HepG2 (cell line): ENCODE measurements around the gene ZFPM1. TPM values are rescaled to one million over a fixed set of nuclear protein-coding genes. Genes with fewer than 3 reads are reported as not detected.

Source experiments
- ATAC-seq: fragments of 200-7000 bp; cut with Tn5 transposase; 3 replicates; pipeline ENCODE4 v1.9.1; 2020; ENCODE audit warnings: mild to moderate bottlenecking, moderate library complexity
- BruUV-seq: library from RNA; stranded (reverse); fragments of 400-500 nt; replicated peaks from 2 replicates; lab custom pipeline; 2021; lab: Mats Ljungman, UMichigan
- CTCF ChIA-PET: fragments of 300-600 bp; formaldehyde crosslinking; extraction: SDS; loops from one replicate; lab custom pipeline; 2021; ENCODE audit warnings: low total read pairs, inconsistent platforms, low intra/inter-chr PET ratio; lab: Yijun Ruan, JAX
- POLR2A ChIA-PET: fragments of 350-600 bp; sonication (Branson Sonifier 250); formaldehyde crosslinking; loops from one replicate; lab custom pipeline; 2020; ENCODE audit warnings: antibody characterized with exemption, inconsistent platforms; lab: Yijun Ruan, JAX
- DNase-seq: peaks from one replicate; pipeline ENCODE4 v3.0.0-alpha.2; 2015; ENCODE audit warnings: low spot score
- FAIRE-seq: peaks from 3 replicates; lab custom pipeline; 2011; peaks lifted over from hg19 to GRCh38; lab: Jason Lieb, UNC
- H2AFZ ChIP-seq: one replicate; pipeline ENCODE4 v1.6.1; 2011; ENCODE audit warnings: low read length, inconsistent platforms
- H3K27ac ChIP-seq: fragments of 300-600 bp; 3 replicates; pipeline ENCODE4 v1.8.0; 2011; ENCODE audit warnings: mixed run types, mild to moderate bottlenecking, mixed read lengths, low read length, inconsistent platforms; ENCODE audit not compliant: insufficient read depth; ENCODE audit errors: extremely low read length
- H3K27me3 ChIP-seq, 2 experiments: fragments of 200-600 bp in 1 of 2; 2 replicates in 1 of 2; 3 replicates in 1 of 2; pipeline versions ENCODE4 v1.6.0 to v1.8.0; 2011; ENCODE audit warnings: low read length in 2 of 2, mild to moderate bottlenecking in 2 of 2, moderate library complexity in 2 of 2, inconsistent platforms in 1 of 2; ENCODE audit not compliant: insufficient read depth in 2 of 2, control insufficient read depth in 1 of 2
- H3K36me3 ChIP-seq, 2 experiments: fragments of 200-600 bp in 1 of 2; replicated peaks in 1 of 2; 2 replicates in 1 of 2; 3 replicates in 1 of 2; pipeline versions ENCODE4 v1.5.1 to v1.8.0; 2011; ENCODE audit warnings: low read length in 2 of 2, inconsistent platforms in 1 of 2; ENCODE audit not compliant: insufficient read depth in 2 of 2, control insufficient read depth in 1 of 2
- H3K4me1 ChIP-seq: 2 replicates; pipeline ENCODE4 v1.5.1; 2012; ENCODE audit warnings: low read length, inconsistent platforms; ENCODE audit not compliant: insufficient read depth
- H3K4me2 ChIP-seq: 2 replicates; pipeline ENCODE4 v1.6.0; 2011; ENCODE audit warnings: low read depth, low read length, inconsistent platforms
- H3K4me3 ChIP-seq, 3 experiments: fragments of 200-600 bp in 1 of 3; sonication (generic), shearing (Covaris generic) in 1 of 3; replicated peaks in 1 of 3; 2 replicates each; pipeline ENCODE4 v1.5.1; 2011 to 2016; ENCODE audit warnings: low read length in 3 of 3, inconsistent platforms in 2 of 3, low read depth in 2 of 3, mild to moderate bottlenecking in 2 of 3, control low read depth in 1 of 3, mixed read lengths in 1 of 3; ENCODE audit not compliant: insufficient read depth in 1 of 3
- H3K79me2 ChIP-seq: one replicate; pipeline ENCODE4 v1.6.1; 2011; ENCODE audit warnings: low read length, inconsistent platforms; ENCODE audit not compliant: insufficient read depth
- H3K9ac ChIP-seq: 2 replicates; pipeline ENCODE4 v1.6.0; 2011; ENCODE audit warnings: mild to moderate bottlenecking, low read depth, low read length, inconsistent platforms; ENCODE audit not compliant: insufficient read depth
- H3K9me3 ChIP-seq: 2 replicates; pipeline ENCODE4 v1.5.1; 2012; ENCODE audit warnings: mild to moderate bottlenecking, low read length
- H4K20me1 ChIP-seq: 2 replicates; pipeline ENCODE4 v1.6.0; 2011; ENCODE audit warnings: inconsistent platforms, mild to moderate bottlenecking, low read length, moderate library complexity; ENCODE audit not compliant: insufficient read depth
- CSRNP2 ChIP-seq: sonication (generic); formaldehyde crosslinking; conservative IDR thresholded peaks from 2 replicates; pipeline ENCODE4 v1.8.0; 2022; ENCODE audit warnings: low read depth, missing genetic modification reagents
- ELK4 ChIP-seq: sonication (generic); formaldehyde crosslinking; IDR thresholded peaks from 2 replicates; pipeline ENCODE4 v1.9.0; 2021; ENCODE audit warnings: missing genetic modification reagents, borderline replicate concordance
- FOSL2 ChIP-seq: sonication (generic); formaldehyde crosslinking; IDR thresholded peaks from 2 replicates; pipeline ENCODE4 v1.4.0; 2020; ENCODE audit warnings: missing genetic modification reagents
- GTF2F1 ChIP-seq: fragments of 150-350 bp; IDR thresholded peaks from 2 replicates; pipeline ENCODE4 v1.6.1; 2014; ENCODE audit warnings: low read length
- HMGA1 ChIP-seq: sonication (generic); formaldehyde crosslinking; conservative IDR thresholded peaks from 2 replicates; pipeline ENCODE4 v1.4.0; 2020; ENCODE audit warnings: missing genetic modification reagents
- HNRNPL ChIP-seq: fragments of 200-400 bp; formaldehyde crosslinking; IDR thresholded peaks from 2 replicates; pipeline ENCODE4 v1.6.1; 2017; ENCODE audit warnings: mild to moderate bottlenecking, low read depth, low read length
- MLLT10 ChIP-seq: sonication (generic); formaldehyde crosslinking; IDR thresholded peaks from 2 replicates; pipeline ENCODE4 v1.4.0; 2020; ENCODE audit warnings: missing genetic modification reagents
- MLXIP ChIP-seq: sonication (generic); formaldehyde crosslinking; IDR thresholded peaks from 2 replicates; pipeline ENCODE4 v1.9.0; 2021; ENCODE audit warnings: missing genetic modification reagents, borderline replicate concordance
- NFKB2 ChIP-seq: sonication (generic); formaldehyde crosslinking; IDR thresholded peaks from 2 replicates; pipeline ENCODE4 v1.4.0; 2020; ENCODE audit warnings: missing genetic modification reagents, borderline replicate concordance
- PBX3 ChIP-seq: sonication (generic); formaldehyde crosslinking; IDR thresholded peaks from 2 replicates; pipeline ENCODE4 v1.8.1; 2023; ENCODE audit warnings: missing genetic modification reagents, inconsistent platforms, borderline replicate concordance
- RBM22 ChIP-seq: fragments of 200-400 bp; formaldehyde crosslinking; optimal IDR thresholded peaks from 2 replicates; pipeline ENCODE3; 2017; ENCODE audit warnings: mild to moderate bottlenecking, low read length, moderate library complexity
- RFX1 ChIP-seq: fragments of 450-650 bp; IDR thresholded peaks from 2 replicates; pipeline ENCODE4 v1.6.1; 2017
- RFX3 ChIP-seq: IDR thresholded peaks from 2 replicates; pipeline ENCODE4 v1.6.1; 2016; ENCODE audit warnings: missing biosample characterization, missing genetic modification reagents
- RXRA ChIP-seq: sonication (generic); formaldehyde crosslinking; IDR thresholded peaks from 2 replicates; pipeline ENCODE4 v1.5.1; 2020; ENCODE audit warnings: missing genetic modification reagents
- TEAD2 ChIP-seq: sonication (generic); formaldehyde crosslinking; IDR thresholded peaks from 2 replicates; pipeline ENCODE4 v1.9.0; 2021; ENCODE audit warnings: missing genetic modification reagents
- ZBTB1 ChIP-seq: sonication (generic); formaldehyde crosslinking; IDR thresholded peaks from 2 replicates; pipeline ENCODE4 v1.4.0; 2020; ENCODE audit warnings: missing genetic modification reagents, borderline replicate concordance
- ZNF382 ChIP-seq: sonication (generic); formaldehyde crosslinking; IDR thresholded peaks from 2 replicates; pipeline ENCODE4 v1.5.0; 2020; ENCODE audit warnings: missing genetic modification reagents, mild to moderate bottlenecking, borderline replicate concordance
- ZNF782 ChIP-seq: sonication (generic); formaldehyde crosslinking; IDR thresholded peaks from 2 replicates; pipeline ENCODE4 v1.4.0; 2020; ENCODE audit warnings: missing genetic modification reagents, mild to moderate bottlenecking, borderline replicate concordance
- WGBS: methylation state at CpG from one replicate; pipeline ENCODE4 v1.1.6; 2017; ENCODE audit warnings: low lambda C conversion rate; 5-methylcytosine and 5-hydroxymethylcytosine counted together
- in situ Hi-C: cut with HindIII; loops from 2 replicates; pipeline ENCODE4 v1.10.0; 2017; ENCODE audit warnings: low pct_unique_long_range_greater_than_20kb; ENCODE audit not compliant: extremely low pct_ligation_motif_present
- intact Hi-C: fragments of 100-400 bp; cut with micrococcal nuclease; formaldehyde crosslinking; loops from one replicate; pipeline ENCODE4 v1.10.0; 2022; ENCODE audit not compliant: unreplicated experiment
- polyA plus RNA-seq, 8 experiments: library from polyadenylated mRNA; depleted of rRNA in 3 of 8; stranded (reverse) in 7 of 8; unstranded in 1 of 8; fragments of >200 nt; fragmentation: Illumina TruSeq in 4 of 8; extraction: Trizol in 4 of 8; gene quantifications; 2 replicates each; pipeline versions ENCODE4 v1.2.1 to v1.2.3, GENCODE V29; 2011 to 2016; ENCODE audit warnings: low read depth in 4 of 8, missing spikeins in 1 of 8, mixed read lengths in 1 of 8; ENCODE audit not compliant: insufficient read depth in 1 of 8
- total RNA-seq, 5 experiments: library from RNA; depleted of rRNA; stranded (reverse); fragments of >200 nt; fragmentation: Illumina TruSeq; extraction: Trizol; gene quantifications; 2 replicates each; pipeline ENCODE4 v1.2.3, GENCODE V29; 2016; ENCODE audit warnings: low read depth in 1 of 5

Gene ZFPM1
- total and polyA plus RNA-seq, 2 of the 13 experiments (the other 11 are each of a cell fraction or from before 2014, with no cell fraction given) = 1.3 to 3.8 TPM

GRCh38 chr16:88478889-88479792 is 26.1 kb downstream of the ZFPM1 start:
- no peak for ATAC-seq
- TF ChIP-seq NFKB2 (no peak), RXRA (0 out of 2 replicates have a peak, but pooled peaks have one; percentile 16), HMGA1 (no peak), GTF2F1 (no peak), PBX3 (CRISPR knock-in tag) (no peak), CSRNP2 (CRISPR knock-in tag) (no peak), TEAD2 (CRISPR knock-in tag) (no peak), RFX3 (CRISPR knock-in tag) (no peak), RBM22 (peak; percentile 46), ZNF782 (CRISPR knock-in tag) (no peak), FOSL2 (CRISPR knock-in tag) (no peak), ZBTB1 (no peak), ZNF382 (no peak), MLLT10 (CRISPR knock-in tag) (no peak), RFX1 (no peak), MLXIP (CRISPR knock-in tag) (no peak), ELK4 (CRISPR knock-in tag) (no peak), HNRNPL (0 out of 2 replicates have a peak, but pooled peaks have one; percentile 7)

More at GRCh38 chr16:88478889-88479792, 26.1 kb downstream of the ZFPM1 start:
- Histone ChIP-seq H3K9ac (no peak overlapping the region), H3K79me2 (peaks cover 18% of the 10 kb centered on the region), H3K27ac (no peak overlapping the region), H3K4me2 (no peak overlapping the region), H3K27me3 (no peaks in the 10 kb centered on the region), H3K9me3 (no peaks in the 10 kb centered on the region), H2AFZ (no peak overlapping the region), H3K4me3 (no peak overlapping the region), H4K20me1 (peaks cover 23% of the 10 kb centered on the region; the same call in 1 of the 2 replicates), H3K4me1 (peaks cover 20% of the 10 kb centered on the region), H3K36me3 (peaks cover 4 to 6% of the 10 kb centered on the region in 2 experiments; a peak in 2 of 5 replicates)
- intact Hi-C loops (no loop called here), in situ Hi-C loops (no loop called here)
- 98% methylated on average over 25 of the region's 39 CpGs for WGBS
- no TSS peak for BruUV-seq
- FAIRE-seq = no peak
- CTCF ChIA-PET = no interaction called here
- DNase-seq = no peak
- POLR2A ChIA-PET = no interaction called here
